Nephron progenitor cell (in vitro differentiated cells): ENCODE data around the gene DNAH8.

Experiments used
- DNase-seq: peaks from one replicate; pipeline ENCODE4 v3.0.0; 2021
- H3K27ac Mint-ChIP-seq: 2 replicates; pipeline ENCODE4 v1.8.0; 2021; ENCODE audit warnings: mild to moderate bottlenecking, moderate library complexity, mixed read lengths
- H3K27me3 Mint-ChIP-seq: 2 replicates; pipeline ENCODE4 v1.8.0; 2021; ENCODE audit warnings: mild to moderate bottlenecking, low read depth, mixed read lengths; ENCODE audit not compliant: poor library complexity
- H3K36me3 Mint-ChIP-seq: 2 replicates; pipeline ENCODE4 v1.8.0; 2021; ENCODE audit warnings: low read depth, mixed read lengths
- H3K4me1 Mint-ChIP-seq: 2 replicates; pipeline ENCODE4 v1.8.0; 2021; ENCODE audit warnings: mixed read lengths
- H3K4me3 Mint-ChIP-seq: 2 replicates; pipeline ENCODE4 v1.8.0; 2021; ENCODE audit warnings: mild to moderate bottlenecking, moderate library complexity, mixed read lengths
- H3K9me3 Mint-ChIP-seq: 2 replicates; pipeline ENCODE4 v1.8.0; 2021; ENCODE audit warnings: mild to moderate bottlenecking, moderate library complexity, mixed read lengths
- TF ChIP-seq, protein P1 (sequence below): fragments of 200-600 bp; sonication (generic); IDR thresholded peaks from 2 replicates; pipeline ENCODE4 v1.5.0; 2021; ENCODE audit warnings: antibody characterized with exemption

DNAH8 gene

DNA sequence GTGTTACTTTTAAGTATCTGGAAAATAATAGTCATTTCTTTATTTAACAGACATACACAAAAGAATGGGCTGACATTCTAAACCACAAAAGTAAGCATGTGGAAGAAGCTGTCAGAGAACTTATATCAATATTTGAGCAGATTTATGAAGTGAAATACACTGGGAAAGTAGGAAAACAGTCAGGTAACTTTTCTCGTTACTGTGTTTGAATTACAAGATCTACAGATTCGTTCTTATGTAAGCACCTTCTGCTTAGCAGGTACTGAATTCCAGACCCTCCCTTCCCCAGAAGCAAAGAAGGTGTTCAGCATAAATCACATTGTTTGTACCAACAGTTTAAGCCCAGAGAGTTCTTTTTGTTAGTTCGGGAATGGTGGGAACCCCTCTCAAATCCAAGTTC is 88.0 kb downstream of the DNAH8 start:
- Mint-ChIP-seq H3K36me3 (no peaks in the 10 kb centered on the region), H3K4me1 (no peaks in the 10 kb centered on the region), H3K27me3 (peaks cover 11% of the 10 kb centered on the region), H3K4me3 (no peak overlapping the region), H3K9me3 (no peaks in the 10 kb centered on the region), H3K27ac (peak overlapping the region; percentile 26)
- DNase-seq, result no peak
- TF ChIP-seq, protein P1, sequence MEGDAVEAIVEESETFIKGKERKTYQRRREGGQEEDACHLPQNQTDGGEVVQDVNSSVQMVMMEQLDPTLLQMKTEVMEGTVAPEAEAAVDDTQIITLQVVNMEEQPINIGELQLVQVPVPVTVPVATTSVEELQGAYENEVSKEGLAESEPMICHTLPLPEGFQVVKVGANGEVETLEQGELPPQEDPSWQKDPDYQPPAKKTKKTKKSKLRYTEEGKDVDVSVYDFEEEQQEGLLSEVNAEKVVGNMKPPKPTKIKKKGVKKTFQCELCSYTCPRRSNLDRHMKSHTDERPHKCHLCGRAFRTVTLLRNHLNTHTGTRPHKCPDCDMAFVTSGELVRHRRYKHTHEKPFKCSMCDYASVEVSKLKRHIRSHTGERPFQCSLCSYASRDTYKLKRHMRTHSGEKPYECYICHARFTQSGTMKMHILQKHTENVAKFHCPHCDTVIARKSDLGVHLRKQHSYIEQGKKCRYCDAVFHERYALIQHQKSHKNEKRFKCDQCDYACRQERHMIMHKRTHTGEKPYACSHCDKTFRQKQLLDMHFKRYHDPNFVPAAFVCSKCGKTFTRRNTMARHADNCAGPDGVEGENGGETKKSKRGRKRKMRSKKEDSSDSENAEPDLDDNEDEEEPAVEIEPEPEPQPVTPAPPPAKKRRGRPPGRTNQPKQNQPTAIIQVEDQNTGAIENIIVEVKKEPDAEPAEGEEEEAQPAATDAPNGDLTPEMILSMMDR, result no peak

DNA sequence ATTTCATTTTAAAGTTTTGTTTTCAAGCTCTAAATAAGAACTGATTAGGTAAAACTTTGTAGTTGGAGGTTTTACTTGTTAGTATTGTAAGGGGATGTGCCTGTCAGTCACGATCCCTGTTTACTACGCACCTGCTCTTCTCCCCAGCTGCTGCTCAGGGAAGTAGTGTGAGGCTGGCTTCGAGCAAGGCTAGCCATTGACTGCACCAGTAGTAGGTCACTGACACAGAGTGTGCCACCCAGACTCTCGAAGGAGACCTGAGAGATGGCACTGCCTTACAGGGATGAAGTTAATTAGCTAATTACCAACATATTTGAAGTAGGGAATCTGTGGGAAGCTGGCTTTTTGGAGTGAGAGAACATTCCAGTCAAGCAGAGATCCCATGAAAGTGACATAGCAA is 89.2 kb downstream of the DNAH8 start:
- TF ChIP-seq, protein P1, result no peak
- Mint-ChIP-seq H3K4me3 (no peak overlapping the region), H3K4me1 (no peaks in the 10 kb centered on the region), H3K27ac (no peak overlapping the region), H3K9me3 (no peaks in the 10 kb centered on the region), H3K36me3 (no peaks in the 10 kb centered on the region), H3K27me3 (peaks cover 11% of the 10 kb centered on the region)
- no peak for DNase-seq

DNA sequence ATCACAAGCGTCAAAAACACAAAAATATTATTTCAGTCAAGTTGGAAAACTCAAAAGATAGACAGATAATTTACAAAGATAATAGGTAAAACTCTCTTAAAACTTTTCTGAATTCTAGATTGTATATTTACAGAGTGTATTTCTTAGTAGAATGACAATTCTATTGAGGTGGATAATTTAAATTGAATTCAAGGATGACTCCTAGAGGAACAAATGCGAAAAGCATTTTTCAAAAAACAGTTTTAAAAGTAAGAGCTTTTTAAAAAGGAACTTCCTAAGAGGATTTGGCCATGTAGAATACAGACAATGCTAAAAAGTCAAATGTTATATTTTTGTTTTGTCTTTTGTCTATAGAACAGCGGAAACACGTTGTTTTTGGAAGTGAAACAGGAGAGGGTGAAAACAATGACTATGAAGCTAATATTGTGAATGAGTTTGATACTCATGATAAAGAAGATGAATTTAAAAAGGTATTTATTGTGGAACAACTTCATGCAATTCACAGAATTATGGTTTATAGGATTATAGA is 90.1 kb downstream of the DNAH8 start:
- TF ChIP-seq, protein P1, result no peak
- Mint-ChIP-seq H3K9me3 (no peaks in the 10 kb centered on the region), H3K27ac (no peak overlapping the region), H3K27me3 (peaks cover 11% of the 10 kb centered on the region), H3K4me1 (no peaks in the 10 kb centered on the region), H3K36me3 (no peaks in the 10 kb centered on the region), H3K4me3 (no peak overlapping the region)
- no peak for DNase-seq

DNA sequence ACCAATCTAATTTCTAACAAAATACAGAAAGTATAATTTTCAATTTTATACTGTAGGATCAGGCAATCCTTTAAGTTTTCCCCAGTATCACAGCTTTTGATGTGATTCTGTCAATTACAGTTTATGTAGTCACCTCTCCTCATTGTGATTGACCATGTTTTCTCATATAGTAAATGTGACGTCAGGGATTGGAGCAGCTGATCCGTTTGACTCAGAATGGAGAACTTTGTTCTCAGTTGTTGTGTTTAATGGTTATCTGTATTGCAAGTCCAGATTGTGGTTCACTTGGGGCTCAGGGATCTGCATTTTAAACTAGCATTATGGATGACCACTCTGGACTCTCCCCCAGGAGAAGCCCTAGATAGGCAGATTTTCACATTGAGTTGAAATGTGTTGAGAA is 90.6 kb downstream of the DNAH8 start:
- Mint-ChIP-seq H3K4me1 (no peaks in the 10 kb centered on the region), H3K27me3 (peaks cover 11% of the 10 kb centered on the region), H3K36me3 (no peaks in the 10 kb centered on the region), H3K9me3 (no peaks in the 10 kb centered on the region), H3K4me3 (no peak overlapping the region), H3K27ac (no peak overlapping the region)
- DNase-seq, result no peak
- TF ChIP-seq, protein P1, result no peak

DNA sequence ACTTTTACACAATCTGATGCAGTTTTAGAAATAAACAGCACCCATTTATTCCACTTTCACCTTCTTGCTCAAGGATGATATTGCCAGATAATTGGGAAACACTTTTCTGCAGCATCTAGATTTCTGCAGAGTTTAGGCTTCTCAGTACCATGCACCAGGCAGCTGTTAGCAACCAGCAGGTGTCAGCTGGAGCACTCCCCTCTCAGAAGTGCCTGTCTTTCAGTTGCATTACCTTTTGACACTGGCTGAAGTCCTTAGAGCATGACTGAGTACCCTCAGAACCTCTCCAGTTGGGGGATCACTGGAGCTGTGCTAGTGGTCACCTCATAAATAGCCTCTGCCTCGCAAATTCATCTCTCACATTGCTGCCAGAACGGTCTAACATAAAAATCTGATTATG is 91.2 kb downstream of the DNAH8 start:
- H3K27ac Mint-ChIP-seq, result no peak overlapping the region
- TF ChIP-seq, protein P1, result no peak
- H3K9me3 Mint-ChIP-seq, result no peaks in the 10 kb centered on the region
- H3K4me3 Mint-ChIP-seq, result no peak overlapping the region
- no peaks in the 10 kb centered on the region for H3K36me3 Mint-ChIP-seq
- no peaks in the 10 kb centered on the region for H3K4me1 Mint-ChIP-seq
- no peak for DNase-seq
- peaks cover 11% of the 10 kb centered on the region for H3K27me3 Mint-ChIP-seq

DNA sequence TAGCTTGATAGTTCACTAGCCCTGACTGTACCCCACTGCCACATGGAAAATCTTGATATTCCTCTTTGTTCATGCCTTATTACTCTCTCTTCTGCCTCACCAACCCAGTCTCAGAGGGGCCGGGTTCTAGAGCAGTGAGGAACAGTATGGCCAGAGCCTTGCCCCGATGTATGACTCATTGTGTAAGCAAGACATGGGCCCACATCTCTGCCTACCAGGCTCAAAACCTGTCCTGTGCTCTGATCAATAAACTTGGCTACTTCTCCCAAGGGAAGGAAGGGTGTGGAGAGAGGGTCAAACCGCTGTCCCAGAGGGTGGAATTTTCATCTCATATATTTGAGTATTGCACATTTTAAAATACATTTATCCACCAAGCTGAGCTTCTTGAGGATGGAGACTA is 91.7 kb downstream of the DNAH8 start:
- H3K9me3 Mint-ChIP-seq, result no peaks in the 10 kb centered on the region
- H3K4me1 Mint-ChIP-seq, result no peaks in the 10 kb centered on the region
- DNase-seq, result no peak
- H3K4me3 Mint-ChIP-seq, result no peak overlapping the region
- peaks cover 15% of the 10 kb centered on the region for H3K27me3 Mint-ChIP-seq
- H3K36me3 Mint-ChIP-seq, result no peaks in the 10 kb centered on the region
- no peak overlapping the region for H3K27ac Mint-ChIP-seq
- TF ChIP-seq, protein P1, result no peak
